C4-2B (cell line): ENCODE data around the gene INF2.
"Not testable (repeated sequence)": the region's sequence is repeated elsewhere in the genome, so short reads cannot be mapped to it uniquely, and the experiment has no call there.

Experiments
- H3K27ac ChIP-seq: fragments of 450-650 bp; 2 replicates; pipeline ENCODE4 v1.5.1; 2017
- CTCF ChIP-seq: fragments of 450-650 bp; conservative IDR thresholded peaks from 2 replicates; pipeline ENCODE4 v1.5.1; 2017; ENCODE audit warnings: mild to moderate bottlenecking
- ZFX ChIP-seq: fragments of 450-650 bp; IDR thresholded peaks from 2 replicates; pipeline ENCODE4 v1.6.1; 2017

INF2 gene

GRCh38 chr14:104665657-104666522, 23.5 kb upstream of the INF2 start:
- TF ChIP-seq ZFX (no peak), CTCF (no peak; the same call in 1 of the 2 replicates)
- H3K27ac ChIP-seq: no peak overlapping the region

GRCh38 chr14:104666523-104666895, 22.9 kb upstream of the INF2 start:
- not testable (repeated sequence) for H3K27ac ChIP-seq

GRCh38 chr14:104666981-104667380, 22.4 kb upstream of the INF2 start:
- TF ChIP-seq ZFX: no peak
- H3K27ac ChIP-seq: no peak overlapping the region

- TF ChIP-seq ZFX (no peak), CTCF (no peak)
- H3K27ac ChIP-seq: no peak overlapping the region
Measured at GRCh38 chr14:104669697-104670096, 19.7 kb upstream of the INF2 start.

GRCh38 chr14:104671330-104671977, 18.0 kb upstream of the INF2 start:
- H3K27ac ChIP-seq: not testable (repeated sequence)

- H3K27ac ChIP-seq: not testable (repeated sequence)
Measured at GRCh38 chr14:104672119-104672518, 17.3 kb upstream of the INF2 start.

GRCh38 chr14:104673481-104673880, 15.9 kb upstream of the INF2 start:
- no peak for TF ChIP-seq CTCF
- TF ChIP-seq ZFX: no peak
- no peak overlapping the region for H3K27ac ChIP-seq

GRCh38 chr14:104675447-104675846, 14.0 kb upstream of the INF2 start:
- no peak for TF ChIP-seq CTCF
- TF ChIP-seq ZFX: no peak
- no peak overlapping the region for H3K27ac ChIP-seq

- H3K27ac ChIP-seq: no peak overlapping the region
- TF ChIP-seq CTCF (no peak), ZFX (no peak)
Measured at GRCh38 chr14:104676130-104676693, 13.2 kb upstream of the INF2 start.
